Epithelial cell of esophagus (primary cell): ENCODE measurements around the gene ZNF407.

Source experiments
- DNase-seq: peaks from one replicate; pipeline ENCODE4 v3.0.0; 2010; ENCODE audit warnings: low read depth
- H3K4me3 ChIP-seq: 2 replicates; pipeline ENCODE4 v1.5.1; 2011; ENCODE audit warnings: mild to moderate bottlenecking, low read length, control low read depth
- CTCF ChIP-seq: IDR thresholded peaks from 2 replicates; pipeline ENCODE4 v1.5.1; 2011; ENCODE audit warnings: low read depth, mild to moderate bottlenecking, low read length, control low read depth, inconsistent platforms; ENCODE audit not compliant: insufficient read depth; ENCODE audit errors: missing control alignments

ZNF407 gene

GRCh38 chr18:74611765-74612164 lies 14.1 kb downstream of the ZNF407 start:
- TF ChIP-seq CTCF = no peak
- no peak overlapping the region for H3K4me3 ChIP-seq

GRCh38 chr18:74613381-74613780 lies 15.7 kb downstream of the ZNF407 start:
- no peak for TF ChIP-seq CTCF
- no peak for DNase-seq
- no peak overlapping the region for H3K4me3 ChIP-seq

More at GRCh38 chr18:74611765-74612164, 14.1 kb downstream of the ZNF407 start:
- no peak for DNase-seq

GRCh38 chr18:74616494-74616893 lies 18.8 kb downstream of the ZNF407 start:
- DNase-seq = peak; percentile 59
- TF ChIP-seq CTCF = no peak
- H3K4me3 ChIP-seq = no peak overlapping the region

GRCh38 chr18:74617486-74617885 lies 19.8 kb downstream of the ZNF407 start:
- H3K4me3 ChIP-seq = no peak overlapping the region
- no peak for DNase-seq
- no peak for TF ChIP-seq CTCF

- no peak for DNase-seq
- no peak overlapping the region for H3K4me3 ChIP-seq
- no peak for TF ChIP-seq CTCF
Measured at GRCh38 chr18:74622072-74622471, 24.4 kb downstream of the ZNF407 start.

GRCh38 chr18:74623047-74623816 lies 25.6 kb downstream of the ZNF407 start:
- TF ChIP-seq CTCF = peak; percentile 53
- no peak overlapping the region for H3K4me3 ChIP-seq
- DNase-seq = peak; percentile 22

- no peak for TF ChIP-seq CTCF
- H3K4me3 ChIP-seq = no peak overlapping the region
- DNase-seq = no peak
Measured at GRCh38 chr18:74624466-74624865, 26.8 kb downstream of the ZNF407 start.
